SK-N-SH (cell line): ENCODE results near the gene SLC22A13. TPM values are rescaled to one million over a fixed set of nuclear protein-coding genes. Genes with fewer than 3 reads are reported as not detected.

Source experiments
- CTCF ChIA-PET: fragments of 300-600, 350-600 bp; formaldehyde crosslinking; extraction: SDS; loops from one replicate; lab custom pipeline; 2021; lab: Yijun Ruan, JAX
- POLR2A ChIA-PET: fragments of 350-600 bp; sonication (Branson Sonifier 250); formaldehyde crosslinking; extraction: SDS; loops from one replicate; lab custom pipeline; 2020; ENCODE audit warnings: antibody characterized with exemption, inconsistent platforms; lab: Yijun Ruan, JAX
- DNase-seq: peaks from one replicate; pipeline ENCODE4 v3.0.0; 2012
- H2AFZ ChIP-seq: fragments of 200-600 bp; sonication (generic); 2 replicates; pipeline ENCODE4 v1.8.1; 2016; ENCODE audit warnings: antibody characterized with exemption, mild to moderate bottlenecking, low read depth
- H3F3A ChIP-seq: fragments of 200-600 bp; sonication (generic); replicated peaks from 2 replicates; pipeline ENCODE3; 2016; ENCODE audit warnings: antibody characterized with exemption, mild to moderate bottlenecking; ENCODE audit not compliant: insufficient read depth
- H3K27ac ChIP-seq, 2 experiments: fragments of 200-500 bp in 1 of 2; fragments of 200-600 bp in 1 of 2; sonication (Bioruptor generic) in 1 of 2; sonication (generic), shearing (Covaris generic) in 1 of 2; 2 replicates each; pipeline versions ENCODE4 v1.5.1 to v1.6.1; 2014 to 2016; ENCODE audit warnings: low read depth in 2 of 2, inconsistent platforms in 1 of 2, low read length in 1 of 2, mild to moderate bottlenecking in 1 of 2, mixed read lengths in 1 of 2
- H3K27me3 ChIP-seq: fragments of 200-600 bp; sonication (generic), shearing (Covaris generic); 2 replicates; pipeline ENCODE4 v1.6.1; 2016; ENCODE audit warnings: mixed run types; ENCODE audit not compliant: insufficient read depth
- H3K36me3 ChIP-seq, 2 experiments: fragments of 200-500 bp in 1 of 2; fragments of 200-600 bp in 1 of 2; sonication (Bioruptor generic) in 1 of 2; sonication (generic) in 1 of 2; replicated peaks in 1 of 2; 2 replicates each; pipeline versions ENCODE3 to v1.5.1; 2014 to 2016; ENCODE audit warnings: low read length in 1 of 2, mild to moderate bottlenecking in 1 of 2; ENCODE audit not compliant: insufficient read depth in 2 of 2, control insufficient read depth in 1 of 2
- H3K4me1 ChIP-seq, 2 experiments: fragments of 200-500 bp in 1 of 2; fragments of 200-600 bp in 1 of 2; sonication (Bioruptor generic) in 1 of 2; sonication (generic), shearing (Covaris generic) in 1 of 2; 2 replicates each; pipeline versions ENCODE4 v1.5.1 to v1.6.1; 2014 to 2016; ENCODE audit warnings: low read depth in 1 of 2, low read length in 1 of 2, mixed run types in 1 of 2; ENCODE audit not compliant: insufficient read depth in 2 of 2, control insufficient read depth in 1 of 2
- H3K4me2 ChIP-seq: fragments of 200-600 bp; sonication (generic), shearing (Covaris generic); 2 replicates; pipeline ENCODE4 v1.6.1; 2017; ENCODE audit warnings: mixed run types
- H3K4me3 ChIP-seq, 2 experiments: fragments of 200-500 bp in 1 of 2; fragments of 200-600 bp in 1 of 2; sonication (Bioruptor generic) in 1 of 2; sonication (generic), shearing (Covaris generic) in 1 of 2; 2 replicates each; pipeline versions ENCODE4 v1.5.1 to v1.8.1; 2014 to 2016; ENCODE audit warnings: low read depth in 2 of 2, inconsistent platforms in 1 of 2, low read length in 1 of 2, mild to moderate bottlenecking in 1 of 2, mixed read lengths in 1 of 2, moderate library complexity in 1 of 2
- H3K79me2 ChIP-seq: fragments of 200-600 bp; sonication (generic); 2 replicates; pipeline ENCODE4 v1.8.1; 2017; ENCODE audit warnings: mild to moderate bottlenecking; ENCODE audit not compliant: insufficient read depth
- H3K9ac ChIP-seq: fragments of 200-600 bp; sonication (generic); 2 replicates; pipeline ENCODE4 v1.6.1; 2017; ENCODE audit warnings: mixed run types
- H3K9me2 ChIP-seq: fragments of 200-600 bp; sonication (generic); 2 replicates; pipeline ENCODE4 v1.6.1; 2017; ENCODE audit warnings: mixed run types
- H3K9me3 ChIP-seq: fragments of 200-600 bp; sonication (generic); 2 replicates; pipeline ENCODE4 v1.6.1; 2017; ENCODE audit warnings: mixed run types, mild to moderate bottlenecking, moderate library complexity
- H4K20me1 ChIP-seq: fragments of 200-600 bp; sonication (generic); 2 replicates; pipeline ENCODE4 v1.6.1; 2017; ENCODE audit warnings: mild to moderate bottlenecking, mixed run types; ENCODE audit not compliant: insufficient read depth
- CHD2 ChIP-seq: fragments of 150-350 bp; IDR thresholded peaks from 2 replicates; pipeline ENCODE4 v1.6.1; 2018; ENCODE audit warnings: low read length; ENCODE audit not compliant: partially characterized antibody
- CTCF ChIP-seq: fragments of 200-600 bp; sonication (generic); IDR thresholded peaks from 2 replicates; pipeline ENCODE4 v1.6.1; 2017; ENCODE audit warnings: antibody characterized with exemption, mild to moderate bottlenecking, moderate library complexity
- ELF1 ChIP-seq: IDR thresholded peaks from 2 replicates; pipeline ENCODE4 v1.4.0; 2012
- EZH2phosphoT487 ChIP-seq: fragments of 200-600 bp; sonication (generic); IDR thresholded peaks from 2 replicates; pipeline ENCODE4 v1.6.1; 2017; ENCODE audit warnings: low read depth, mixed run types, mild to moderate bottlenecking, antibody characterized with exemption, moderate library complexity, borderline replicate concordance
- FOXJ3 ChIP-seq: sonication (generic); formaldehyde crosslinking; IDR thresholded peaks from 2 replicates; pipeline ENCODE4 v1.5.1; 2020; ENCODE audit warnings: mild to moderate bottlenecking, missing genetic modification reagents
- FOXM1 ChIP-seq: IDR thresholded peaks from 2 replicates; pipeline ENCODE4 v1.4.0; 2012; ENCODE audit warnings: low read depth, mild to moderate bottlenecking
- GATA2 ChIP-seq: sonication (generic); formaldehyde crosslinking; IDR thresholded peaks from 2 replicates; pipeline ENCODE4 v1.5.0; 2020; ENCODE audit warnings: mild to moderate bottlenecking, missing genetic modification reagents
- IRF3 ChIP-seq: fragments of 150-350 bp; IDR thresholded peaks from 2 replicates; pipeline ENCODE4 v1.6.1; 2016; ENCODE audit warnings: mild to moderate bottlenecking, low read depth, low read length
- MEF2A ChIP-seq: IDR thresholded peaks from 2 replicates; pipeline ENCODE4 v1.4.0; 2012; ENCODE audit warnings: low read depth, borderline replicate concordance
- NRF1 ChIP-seq: IDR thresholded peaks from 2 replicates; pipeline ENCODE4 v1.6.1; 2012; ENCODE audit warnings: low read depth, mild to moderate bottlenecking, low read length
- PBX3 ChIP-seq: IDR thresholded peaks from 2 replicates; pipeline ENCODE4; 2012
- POLR2AphosphoS5 ChIP-seq: IDR thresholded peaks from 2 replicates; pipeline ENCODE4 v1.6.1; 2012; ENCODE audit warnings: low read depth, low read length
- RFX5 ChIP-seq: IDR thresholded peaks from 2 replicates; pipeline ENCODE4 v1.6.1; 2012; ENCODE audit warnings: mild to moderate bottlenecking, improper control_type of control experiment, low read length
- SIN3A ChIP-seq: IDR thresholded peaks from 2 replicates; pipeline ENCODE4 v1.6.1; 2012; ENCODE audit warnings: low read depth, mild to moderate bottlenecking, low read length, moderate library complexity, borderline replicate concordance
- SMC3 ChIP-seq: IDR thresholded peaks from 2 replicates; pipeline ENCODE4 v1.6.1; 2012; ENCODE audit warnings: low read depth, low read length, improper control_type of control experiment
- TAF1 ChIP-seq: IDR thresholded peaks from 2 replicates; pipeline ENCODE4 v1.6.1; 2012; ENCODE audit warnings: low read depth, mild to moderate bottlenecking, low read length, moderate library complexity, borderline replicate concordance
- TEAD4 ChIP-seq: IDR thresholded peaks from 2 replicates; pipeline ENCODE4 v1.4.0; 2012; ENCODE audit warnings: mild to moderate bottlenecking, borderline replicate concordance; ENCODE audit not compliant: insufficient read depth
- USF2 ChIP-seq: fragments of 150-350 bp; IDR thresholded peaks from 2 replicates; pipeline ENCODE4 v1.6.1; 2017; ENCODE audit warnings: antibody characterized with exemption, low read length, low read depth, borderline replicate concordance
- ZBTB33 ChIP-seq: IDR thresholded peaks from 2 replicates; pipeline ENCODE4 v1.4.0; 2012; ENCODE audit warnings: low read depth, borderline replicate concordance
- WGBS: methylation state at CpG from one replicate; pipeline ENCODE4 v1.1.6; 2017; ENCODE audit warnings: low lambda C conversion rate; 5-methylcytosine and 5-hydroxymethylcytosine counted together
- polyA plus RNA-seq, 3 experiments: library from polyadenylated mRNA; depleted of rRNA; stranded (reverse); fragments of >200 nt; gene quantifications; 2 replicates each; pipeline ENCODE4 v1.2.3, GENCODE V29; 2012

Gene SLC22A13
- polyA plus RNA-seq, 1 of the 3 experiments (the other 2 are of a cell fraction) = 0.08 TPM

- H3K36me3 ChIP-seq = peaks cover 70 to 82% of the 10 kb centered on the region in 2 experiments
- no peak overlapping the region for H2AFZ ChIP-seq
- no peaks in the 10 kb centered on the region for H3K9me3 ChIP-seq
- DNase-seq = no peak
- POLR2A ChIA-PET = no interaction called here
- no peaks in the 10 kb centered on the region for H4K20me1 ChIP-seq
- no peak overlapping the region for H3K4me2 ChIP-seq
- no peak overlapping the region for H3K9ac ChIP-seq
- H3K27me3 ChIP-seq = no peaks in the 10 kb centered on the region
- H3K79me2 ChIP-seq = peaks cover 16% of the 10 kb centered on the region; the same call in 1 of the 2 replicates
- H3F3A ChIP-seq = peaks cover under 1% of the 10 kb centered on the region
- no peak overlapping the region for H3K27ac ChIP-seq
- CTCF ChIA-PET = no interaction called here
- H3K9me2 ChIP-seq = no peaks in the 10 kb centered on the region
- no peak overlapping the region for H3K4me3 ChIP-seq
- no peaks in the 10 kb centered on the region; a peak in 1 of 4 replicates for H3K4me1 ChIP-seq
- TF ChIP-seq RFX5 (no peak), TEAD4 (no peak)
- WGBS = 98% methylated on average over 4 of the region's 4 CpGs
Measured at GRCh38 chr3:38253704-38254103, 11.9 kb upstream of the SLC22A13 start.

- no peak overlapping the region for H3K9ac ChIP-seq
- TF ChIP-seq CTCF = no peak
- TF ChIP-seq TAF1 = no peak
- no peak for TF ChIP-seq GATA2 (CRISPR knock-in tag)
- no peak for TF ChIP-seq SMC3
- TF ChIP-seq FOXM1 = no peak
- no peak for TF ChIP-seq PBX3
- no peak for TF ChIP-seq NRF1
- no peak for TF ChIP-seq MEF2A
- TF ChIP-seq POLR2AphosphoS5 = no peak
- no peak for TF ChIP-seq SIN3A
- TF ChIP-seq CHD2 = no peak
- no peak for TF ChIP-seq ELF1
- no peak for TF ChIP-seq EZH2phosphoT487
- no peak for TF ChIP-seq ZBTB33
- no peak for TF ChIP-seq IRF3
- no peak for TF ChIP-seq USF2
- no peak for TF ChIP-seq FOXJ3 (CRISPR knock-in tag)
- CTCF ChIA-PET = interaction anchor here (3.0 kb wide), 1 partner anchor 91 kb away, joined by 8 read pairs; the partner anchor contains the start of gene XYLB
- 81% methylated on average over 2 of the region's 2 CpGs for WGBS
- H3K27ac ChIP-seq = no peak overlapping the region
- H4K20me1 ChIP-seq = no peaks in the 10 kb centered on the region
- DNase-seq = no peak
- H3K4me2 ChIP-seq = no peak overlapping the region
- H3K79me2 ChIP-seq = peaks cover 5% of the 10 kb centered on the region; the same call in 1 of the 2 replicates
- peaks cover 4% of the 10 kb centered on the region for H3F3A ChIP-seq
- peaks cover 64 to 70% of the 10 kb centered on the region in 2 experiments for H3K36me3 ChIP-seq
- no peaks in the 10 kb centered on the region for H3K9me2 ChIP-seq
- no peaks in the 10 kb centered on the region; a peak in 1 of 4 replicates for H3K4me1 ChIP-seq
- no peaks in the 10 kb centered on the region for H3K9me3 ChIP-seq
- POLR2A ChIA-PET = no interaction called here
- H3K27me3 ChIP-seq = no peaks in the 10 kb centered on the region
- H3K4me3 ChIP-seq = no peak overlapping the region
- H2AFZ ChIP-seq = no peak overlapping the region
Measured at GRCh38 chr3:38254872-38255271, 10.7 kb upstream of the SLC22A13 start.
